ENCODE results near the gene SPDYE4. TPM values are rescaled to one million over a fixed set of nuclear protein-coding genes. Genes with fewer than 3 reads are reported as not detected.

SPDYE4 gene
- total RNA-seq, 2 donors from 2014 or later = not detected

GRCh38 chr17:8789743-8790142 is 31.4 kb upstream of the SPDYE4 start:
- ATAC-seq (peak; percentile 62), DNase-seq (no peak)
- intact Hi-C loops (cut with DNase I, micrococcal nuclease) = no loop called here

- no peak for DNase-seq
- intact Hi-C loops (cut with DNase I, micrococcal nuclease) = no loop called here
- ATAC-seq = peak; percentile 59
These were observed 30.7 kb upstream of the SPDYE4 start for GRCh38 chr17:8788998-8789397.

- ATAC-seq = peak; percentile 79
- peak in 1 of 2 donors; percentile 83 for DNase-seq
- intact Hi-C loops (cut with DNase I, micrococcal nuclease) = no loop called here
These were observed 27.4 kb upstream of the SPDYE4 start for GRCh38 chr17:8785547-8786413.

GRCh38 chr17:8782176-8782575 is 23.8 kb upstream of the SPDYE4 start:
- no peak for ATAC-seq
- intact Hi-C loops (cut with DNase I, micrococcal nuclease) = no loop called here
- DNase-seq = no peak

- DNase-seq = no peak
- no peak for ATAC-seq
These were observed 23.4 kb upstream of the SPDYE4 start for GRCh38 chr17:8781776-8782175.

GRCh38 chr17:8776881-8777280 is 18.5 kb upstream of the SPDYE4 start:
- intact Hi-C loops (cut with DNase I, micrococcal nuclease) = no loop called here
- DNase-seq (no peak), ATAC-seq (no peak)

More at GRCh38 chr17:8781776-8782175, 23.4 kb upstream of the SPDYE4 start:
- intact Hi-C loops (cut with DNase I, micrococcal nuclease) = no loop called here

- ATAC-seq (no peak), DNase-seq (no peak)
- intact Hi-C loops (cut with DNase I, micrococcal nuclease) = no loop called here
These were observed 17.9 kb upstream of the SPDYE4 start for GRCh38 chr17:8776248-8776647.

GRCh38 chr17:8766731-8767130 is 8.4 kb upstream of the SPDYE4 start:
- intact Hi-C loops (cut with DNase I, micrococcal nuclease) = no loop called here
- DNase-seq (no peak), ATAC-seq (no peak)

GRCh38 chr17:8762012-8762411 is 3.7 kb upstream of the SPDYE4 start:
- DNase-seq (no peak), ATAC-seq (no peak)
- intact Hi-C loops (cut with DNase I, micrococcal nuclease) = no loop called here

GRCh38 chr17:8757189-8757588 is 1.2 kb downstream of the SPDYE4 start:
- no peak for ATAC-seq
- DNase-seq = no peak
- intact Hi-C loops (cut with DNase I, micrococcal nuclease) = no loop called here

- DNase-seq = no peak
- intact Hi-C loops (cut with DNase I, micrococcal nuclease) = no loop called here
These were observed 2.6 kb downstream of the SPDYE4 start for GRCh38 chr17:8755590-8756255.

GRCh38 chr17:8754890-8755289 is 3.5 kb downstream of the SPDYE4 start:
- ATAC-seq = no peak
- intact Hi-C loops (cut with DNase I, micrococcal nuclease) = no loop called here
- DNase-seq = no peak

More at GRCh38 chr17:8755590-8756255, 2.6 kb downstream of the SPDYE4 start:
- ATAC-seq = no peak

GRCh38 chr17:8753976-8754440 is 4.3 kb downstream of the SPDYE4 start:
- ATAC-seq (peak; percentile 54), DNase-seq (no peak)
- intact Hi-C loops (cut with DNase I, micrococcal nuclease) = no loop called here

GRCh38 chr17:8753136-8753975 is 5.0 kb downstream of the SPDYE4 start:
- intact Hi-C loops (cut with DNase I, micrococcal nuclease) = no loop called here
- no peak for ATAC-seq
- DNase-seq = no peak

GRCh38 chr17:8749616-8750015 is 8.7 kb downstream of the SPDYE4 start:
- intact Hi-C loops (cut with DNase I, micrococcal nuclease) = loop anchor here (5.0 to 10.0 kb wide), 3 partner anchors 172 to 337 kb away; no protein-coding TSS in a partner anchor

GRCh38 chr17:8747742-8748141 is 10.6 kb downstream of the SPDYE4 start:
- DNase-seq = no peak
- intact Hi-C loops (cut with DNase I, micrococcal nuclease) = loop anchor here (5.0 to 10.0 kb wide), 3 partner anchors 170 to 335 kb away; no protein-coding TSS in a partner anchor
- ATAC-seq = no peak

More at GRCh38 chr17:8749616-8750015, 8.7 kb downstream of the SPDYE4 start:
- no peak for DNase-seq
- ATAC-seq = no peak

- DNase-seq (no peak), ATAC-seq (no peak)
- intact Hi-C loops (cut with DNase I, micrococcal nuclease) = loop anchor here (5.0 to 10.0 kb wide), 3 partner anchors 169 to 334 kb away; no protein-coding TSS in a partner anchor
These were observed 11.7 kb downstream of the SPDYE4 start for GRCh38 chr17:8746501-8747236.

Data from left colon (tissue), 2 donors.